Hepatocyte (in vitro differentiated cells): ENCODE measurements around the gene PLEKHG5. TPM values are rescaled to one million over a fixed set of nuclear protein-coding genes. Genes with fewer than 3 reads are reported as not detected.

Source experiments
- DNase-seq: peaks from one replicate; pipeline ENCODE4 v3.0.0-alpha.2; 2016; ENCODE audit warnings: low spot score
- H2AFZ ChIP-seq: fragments of 200-600 bp; sonication (generic); 2 replicates; pipeline ENCODE4 v1.6.0; 2016; ENCODE audit warnings: antibody characterized with exemption, mild to moderate bottlenecking
- H3K27ac ChIP-seq: fragments of 200-600 bp; sonication (generic); 2 replicates; pipeline ENCODE4 v1.5.1; 2016; ENCODE audit warnings: mild to moderate bottlenecking
- H3K27me3 ChIP-seq: fragments of 200-600 bp; sonication (generic); 2 replicates; pipeline ENCODE4 v1.6.1; 2016
- H3K36me3 ChIP-seq: fragments of 200-600 bp; sonication (generic); replicated peaks from 2 replicates; pipeline ENCODE4 v1.5.1; 2016; ENCODE audit warnings: low read depth; ENCODE audit not compliant: insufficient read depth
- H3K4me1 ChIP-seq: fragments of 200-600 bp; sonication (generic); 2 replicates; pipeline ENCODE4 v1.5.1; 2016; ENCODE audit warnings: mild to moderate bottlenecking, moderate library complexity; ENCODE audit not compliant: insufficient read depth
- H3K4me2 ChIP-seq: fragments of 200-600 bp; sonication (generic); 2 replicates; pipeline ENCODE4 v1.6.0; 2016
- H3K4me3 ChIP-seq: fragments of 200-600 bp; sonication (generic); 2 replicates; pipeline ENCODE4 v1.5.1; 2016; ENCODE audit warnings: mild to moderate bottlenecking
- H3K79me2 ChIP-seq: fragments of 200-600 bp; sonication (generic); 2 replicates; pipeline ENCODE4 v1.6.0; 2017; ENCODE audit warnings: mild to moderate bottlenecking
- H3K9me2 ChIP-seq: fragments of 200-600 bp; sonication (generic); replicated peaks from 2 replicates; pipeline ENCODE4 v1.6.0; 2017; ENCODE audit warnings: mild to moderate bottlenecking; ENCODE audit not compliant: insufficient read depth
- H3K9me3 ChIP-seq: fragments of 200-600 bp; sonication (generic); 2 replicates; pipeline ENCODE4 v1.5.1; 2016; ENCODE audit warnings: low read depth, mild to moderate bottlenecking
- H4K20me1 ChIP-seq: fragments of 200-600 bp; sonication (generic); 2 replicates; pipeline ENCODE4 v1.6.0; 2016; ENCODE audit warnings: mild to moderate bottlenecking; ENCODE audit not compliant: insufficient read depth, poor library complexity, severe bottlenecking
- EZH2 ChIP-seq: fragments of 200-600 bp; sonication (generic); IDR thresholded peaks from 2 replicates; pipeline ENCODE4 v1.6.1; 2016; ENCODE audit warnings: antibody characterized with exemption, mild to moderate bottlenecking, borderline replicate concordance
- EZH2phosphoT487 ChIP-seq: fragments of 200-600 bp; sonication (generic); IDR thresholded peaks from one replicate; pipeline ENCODE4 v1.6.1; 2018; ENCODE audit warnings: antibody characterized with exemption, mild to moderate bottlenecking, low read depth, moderate library complexity; ENCODE audit not compliant: unreplicated experiment, severe bottlenecking
- WGBS: methylation state at CpG from one replicate; pipeline ENCODE4 v1.1.6; 2016; ENCODE audit warnings: low lambda C conversion rate; ENCODE audit errors: missing lambda C conversion rate; 5-methylcytosine and 5-hydroxymethylcytosine counted together
- polyA plus RNA-seq: library from polyadenylated mRNA; unstranded; fragments of >200 nt; fragmentation: Nextera tagmentation; extraction: Ambion mirVana; gene quantifications from 2 replicates; pipeline ENCODE4 v1.2.1, GENCODE V29; 2016
- total RNA-seq: library from RNA; depleted of rRNA; stranded (reverse); fragments of >200 nt; gene quantifications from 2 replicates; pipeline ENCODE4 v1.2.3, GENCODE V29; 2014
- TF ChIP-seq, protein P1 (sequence below): fragments of 200-600 bp; sonication (generic); IDR thresholded peaks from 2 replicates; pipeline ENCODE4 v1.5.1; 2016; ENCODE audit warnings: antibody characterized with exemption, mild to moderate bottlenecking; ENCODE audit not compliant: poor library complexity

PLEKHG5 gene
- total and polyA plus RNA-seq, 2 experiments from 2014 or later, result 11.5 to 13.3 TPM

GRCh38 chr1:6471970-6472368, 19.5 kb downstream of the PLEKHG5 start:
- Histone ChIP-seq H3K27ac (peak overlapping the region; percentile 74), H3K4me3 (no peak overlapping the region), H2AFZ (no peak overlapping the region), H3K79me2 (no peaks in the 10 kb centered on the region), H3K4me1 (peaks cover 13% of the 10 kb centered on the region), H3K9me3 (no peaks in the 10 kb centered on the region), H3K9me2 (no peaks in the 10 kb centered on the region), H3K36me3 (no peaks in the 10 kb centered on the region), H3K4me2 (no peak overlapping the region), H4K20me1 (no peaks in the 10 kb centered on the region), H3K27me3 (no peaks in the 10 kb centered on the region)
- TF ChIP-seq, protein P1, sequence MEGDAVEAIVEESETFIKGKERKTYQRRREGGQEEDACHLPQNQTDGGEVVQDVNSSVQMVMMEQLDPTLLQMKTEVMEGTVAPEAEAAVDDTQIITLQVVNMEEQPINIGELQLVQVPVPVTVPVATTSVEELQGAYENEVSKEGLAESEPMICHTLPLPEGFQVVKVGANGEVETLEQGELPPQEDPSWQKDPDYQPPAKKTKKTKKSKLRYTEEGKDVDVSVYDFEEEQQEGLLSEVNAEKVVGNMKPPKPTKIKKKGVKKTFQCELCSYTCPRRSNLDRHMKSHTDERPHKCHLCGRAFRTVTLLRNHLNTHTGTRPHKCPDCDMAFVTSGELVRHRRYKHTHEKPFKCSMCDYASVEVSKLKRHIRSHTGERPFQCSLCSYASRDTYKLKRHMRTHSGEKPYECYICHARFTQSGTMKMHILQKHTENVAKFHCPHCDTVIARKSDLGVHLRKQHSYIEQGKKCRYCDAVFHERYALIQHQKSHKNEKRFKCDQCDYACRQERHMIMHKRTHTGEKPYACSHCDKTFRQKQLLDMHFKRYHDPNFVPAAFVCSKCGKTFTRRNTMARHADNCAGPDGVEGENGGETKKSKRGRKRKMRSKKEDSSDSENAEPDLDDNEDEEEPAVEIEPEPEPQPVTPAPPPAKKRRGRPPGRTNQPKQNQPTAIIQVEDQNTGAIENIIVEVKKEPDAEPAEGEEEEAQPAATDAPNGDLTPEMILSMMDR, result no peak
- no peak for TF ChIP-seq EZH2
- 90% methylated on average over 7 of the region's 7 CpGs for WGBS
- DNase-seq, result peak; percentile 60

DNA sequence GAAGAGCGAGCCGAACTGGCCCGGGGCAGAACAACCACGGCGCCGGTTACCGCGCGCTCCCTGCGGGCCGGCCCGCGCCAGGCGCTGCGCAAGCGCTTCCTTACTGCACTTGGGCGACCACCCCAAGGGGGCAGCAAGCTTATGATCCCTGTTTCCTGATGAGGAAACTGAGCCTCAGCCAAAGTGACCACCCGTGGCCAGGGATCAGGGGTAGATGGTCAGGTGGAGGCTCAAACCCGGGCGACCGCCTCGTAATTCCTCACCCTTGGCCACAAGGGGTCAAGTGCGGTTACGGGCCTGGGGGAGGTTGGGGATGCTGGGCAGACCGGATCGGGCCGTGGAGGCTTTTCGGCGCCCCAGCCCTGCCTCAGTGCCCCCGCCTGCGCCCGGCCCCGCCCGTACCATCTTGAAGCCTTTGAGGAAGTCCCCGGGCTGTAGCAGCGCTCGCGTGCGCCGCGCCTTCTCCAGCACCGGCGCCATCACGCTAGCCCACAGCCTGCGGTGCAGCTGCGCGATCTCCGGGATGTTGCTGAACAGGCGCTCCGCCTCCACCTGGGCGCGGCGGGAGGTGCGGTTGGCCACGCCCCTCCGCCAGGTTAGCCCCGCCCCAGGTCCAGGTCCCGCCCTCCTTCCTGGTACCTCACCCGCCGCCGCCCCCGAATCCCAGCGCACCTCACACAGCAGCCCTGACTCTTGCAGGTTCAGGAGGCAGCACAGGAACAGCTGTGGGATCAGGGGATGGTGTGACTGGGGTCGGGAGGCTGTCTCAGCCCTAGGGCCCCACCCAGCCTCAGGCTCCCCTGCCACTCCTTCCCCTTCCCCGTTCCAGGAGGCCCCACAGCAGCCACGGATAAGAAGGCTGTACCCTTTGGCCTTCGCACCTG, 20.1 kb downstream of the PLEKHG5 start:
- no peaks in the 10 kb centered on the region for H3K36me3 ChIP-seq
- H3K27ac ChIP-seq, result peak overlapping the region; percentile 74
- H3K9me2 ChIP-seq, result no peaks in the 10 kb centered on the region
- no peaks in the 10 kb centered on the region for H3K27me3 ChIP-seq
- peaks cover 9% of the 10 kb centered on the region for H3K4me1 ChIP-seq
- no peaks in the 10 kb centered on the region for H4K20me1 ChIP-seq
- H2AFZ ChIP-seq, result no peak overlapping the region
- WGBS, result 94% methylated on average over 24 of the region's 67 CpGs
- TF ChIP-seq EZH2 (no peak), EZH2phosphoT487 (no peak)
- TF ChIP-seq, protein P1, result no peak
- H3K4me3 ChIP-seq, result no peak overlapping the region
- no peak overlapping the region for H3K4me2 ChIP-seq
- DNase-seq, result no peak
- no peaks in the 10 kb centered on the region for H3K79me2 ChIP-seq
- no peaks in the 10 kb centered on the region for H3K9me3 ChIP-seq

GRCh38 chr1:6470132-6471085, 21.1 kb downstream of the PLEKHG5 start:
- WGBS, result 95% methylated on average over 44 of the region's 67 CpGs
- TF ChIP-seq EZH2, result no peak
- Histone ChIP-seq H3K79me2 (no peaks in the 10 kb centered on the region), H3K9me3 (no peaks in the 10 kb centered on the region), H3K27ac (no peak overlapping the region), H4K20me1 (no peaks in the 10 kb centered on the region), H3K4me1 (no peaks in the 10 kb centered on the region), H3K9me2 (no peaks in the 10 kb centered on the region), H3K27me3 (no peaks in the 10 kb centered on the region), H3K4me3 (no peak overlapping the region), H3K4me2 (no peak overlapping the region), H2AFZ (no peak overlapping the region), H3K36me3 (no peaks in the 10 kb centered on the region)
- no peak for DNase-seq
